HCT116 (cell line): Measurements from ENCODE around the gene ZSWIM8. TPM values are rescaled to one million over a fixed set of nuclear protein-coding genes. Genes with fewer than 3 reads are reported as not detected.

Source experiments
- ATAC-seq: fragments of 200-7000 bp; cut with Tn5 transposase; 2 replicates; pipeline ENCODE4 v1.9.1; 2020; ENCODE audit warnings: mild to moderate bottlenecking, moderate library complexity
- BruUV-seq: library from RNA; stranded (reverse); fragments of 400-500 nt; replicated peaks from 2 replicates; lab custom pipeline; 2021; lab: Mats Ljungman, UMichigan
- CTCF ChIA-PET: fragments of 300-600 bp; sonication (Branson Sonifier 250); formaldehyde crosslinking; loops from one replicate; lab custom pipeline; 2021; ENCODE audit warnings: antibody characterized with exemption; lab: Charles Lee
- POLR2A ChIA-PET: fragments of 300-600, 350-600 bp; sonication (Branson Sonifier 250); formaldehyde crosslinking; loops from one replicate; lab custom pipeline; 2021; ENCODE audit warnings: antibody characterized with exemption; lab: Charles Lee
- RAD21 ChIA-PET, 2 experiments: fragments of 300-600 bp; sonication (Branson Sonifier 250); formaldehyde crosslinking; loops; one replicate each; lab custom pipeline; 2023; ENCODE audit warnings: low total read pairs in 2 of 2; ENCODE audit not compliant: uncharacterized antibody in 2 of 2, unreplicated experiment in 2 of 2, low non-redundant PET in 1 of 2; lab: Charles Lee
- DNase-seq: peaks from one replicate; pipeline ENCODE4 v3.0.0-alpha.2; 2010; ENCODE audit warnings: low read depth, low spot score
- H2AFZ ChIP-seq: fragments of 200-600 bp; shearing (Covaris generic), sonication (generic); 2 replicates; pipeline ENCODE4 v1.6.1; 2017; ENCODE audit warnings: low read depth, mixed run types, mixed read lengths, antibody characterized with exemption, low read length; ENCODE audit not compliant: poor library complexity, severe bottlenecking
- H3K27ac ChIP-seq: 2 replicates; pipeline ENCODE4 v1.5.1; 2012; ENCODE audit warnings: low read depth, low read length
- H3K27me3 ChIP-seq: fragments of 200-600 bp; sonication (generic); 2 replicates; pipeline ENCODE4 v1.6.1; 2016; ENCODE audit warnings: mixed run types, low read length, mixed read lengths; ENCODE audit not compliant: insufficient read depth
- H3K36me3 ChIP-seq, 2 experiments: fragments of 200-500 bp in 1 of 2; fragments of 200-600 bp in 1 of 2; sonication (Bioruptor generic) in 1 of 2; sonication (generic) in 1 of 2; 2 replicates each; pipeline versions ENCODE4 v1.5.1 to v1.6.1; 2014 to 2016; ENCODE audit warnings: low read length in 2 of 2, inconsistent platforms in 1 of 2, mixed read lengths in 1 of 2, mixed run types in 1 of 2; ENCODE audit not compliant: insufficient read depth in 2 of 2, control insufficient read depth in 1 of 2
- H3K4me1 ChIP-seq, 2 experiments: fragments of 200-600 bp in 1 of 2; sonication (generic) in 1 of 2; 2 replicates each; pipeline versions ENCODE4 v1.5.1 to v1.6.1; 2012 to 2017; ENCODE audit warnings: low read length in 2 of 2, inconsistent platforms in 1 of 2, mild to moderate bottlenecking in 1 of 2, mixed read lengths in 1 of 2, mixed run types in 1 of 2, moderate library complexity in 1 of 2; ENCODE audit not compliant: insufficient read depth in 2 of 2, control insufficient read depth in 1 of 2
- H3K4me2 ChIP-seq: fragments of 200-600 bp; sonication (generic); 2 replicates; pipeline ENCODE4 v1.6.1; 2017; ENCODE audit warnings: mixed run types, low read length, mixed read lengths
- H3K4me3 ChIP-seq, 2 experiments: fragments of 200-600 bp in 1 of 2; sonication (generic) in 1 of 2; replicated peaks in 1 of 2; 2 replicates each; pipeline ENCODE4 v1.5.1; 2011 to 2016; ENCODE audit warnings: low read length in 2 of 2, control low read depth in 1 of 2, low read depth in 1 of 2, mild to moderate bottlenecking in 1 of 2, mixed read lengths in 1 of 2, mixed run types in 1 of 2
- H3K79me2 ChIP-seq: fragments of 200-600 bp; sonication (generic); 2 replicates; pipeline ENCODE4 v1.6.1; 2017; ENCODE audit warnings: mild to moderate bottlenecking, mixed run types, low read length, moderate library complexity, mixed read lengths; ENCODE audit not compliant: insufficient read depth
- H3K9ac ChIP-seq: fragments of 200-600 bp; sonication (generic); 2 replicates; pipeline ENCODE4 v1.6.1; 2016; ENCODE audit warnings: low read length, mixed read lengths
- H3K9me2 ChIP-seq: fragments of 200-600 bp; sonication (generic), shearing (Covaris generic); 2 replicates; pipeline ENCODE4 v1.6.1; 2017; ENCODE audit warnings: mixed run types, mild to moderate bottlenecking, moderate library complexity; ENCODE audit not compliant: insufficient read depth
- H3K9me3 ChIP-seq, 2 experiments: fragments of 200-500 bp in 1 of 2; fragments of 200-600 bp in 1 of 2; sonication (Bioruptor generic) in 1 of 2; sonication (generic) in 1 of 2; 2 replicates each; pipeline ENCODE4 v1.6.1; 2014 to 2017; ENCODE audit warnings: low read length in 2 of 2, mixed read lengths in 2 of 2, inconsistent platforms in 1 of 2, low read depth in 1 of 2, mild to moderate bottlenecking in 1 of 2, mixed run types in 1 of 2, moderate library complexity in 1 of 2; ENCODE audit not compliant: control insufficient read depth in 1 of 2, insufficient read depth in 1 of 2
- H4K20me1 ChIP-seq: fragments of 200-600 bp; sonication (generic), shearing (Covaris generic); 2 replicates; pipeline ENCODE4 v1.6.1; 2017; ENCODE audit warnings: mixed run types, mild to moderate bottlenecking, moderate library complexity; ENCODE audit not compliant: insufficient read depth
- ATF3 ChIP-seq: IDR thresholded peaks from 2 replicates; pipeline ENCODE4 v1.6.1; 2012
- CEBPB ChIP-seq: IDR thresholded peaks from 2 replicates; pipeline ENCODE4 v1.6.1; 2012; ENCODE audit warnings: low read depth
- CTCF ChIP-seq, 3 experiments: fragments of 200-600 bp in 1 of 3; sonication (generic) in 1 of 3; IDR thresholded peaks in 2 of 3; conservative IDR thresholded peaks in 1 of 3; 2 replicates each; pipeline ENCODE4 v1.5.1; 2012 to 2017; ENCODE audit warnings: low read depth in 2 of 3, low read length in 2 of 3, antibody characterized with exemption in 1 of 3, borderline replicate concordance in 1 of 3, control low read depth in 1 of 3, mild to moderate bottlenecking in 1 of 3, mixed read lengths in 1 of 3, mixed run types in 1 of 3, moderate library complexity in 1 of 3; ENCODE audit not compliant: insufficient read depth in 1 of 3
- ELF1 ChIP-seq: IDR thresholded peaks from 2 replicates; pipeline ENCODE4 v1.6.1; 2012; ENCODE audit warnings: low read depth, borderline replicate concordance
- EZH2 ChIP-seq: fragments of 200-600 bp; sonication (generic); IDR thresholded peaks from 2 replicates; pipeline ENCODE4 v1.6.1; 2017; ENCODE audit warnings: antibody characterized with exemption, mixed run types
- EZH2phosphoT487 ChIP-seq: fragments of 200-600 bp; IDR thresholded peaks from 2 replicates; pipeline ENCODE4 v1.6.1; 2018; ENCODE audit warnings: antibody characterized with exemption, borderline replicate concordance
- JUND ChIP-seq: IDR thresholded peaks from 2 replicates; pipeline ENCODE4 v1.6.1; 2012
- MAX ChIP-seq: IDR thresholded peaks from 2 replicates; pipeline ENCODE4 v1.6.1; 2012
- POLR2AphosphoS5 ChIP-seq: IDR thresholded peaks from 2 replicates; pipeline ENCODE4 v1.6.1; 2011; ENCODE audit warnings: mild to moderate bottlenecking, low read depth, low read length, moderate library complexity
- RAD21 ChIP-seq: IDR thresholded peaks from 2 replicates; pipeline ENCODE4 v1.6.1; 2012; ENCODE audit warnings: low read depth, mild to moderate bottlenecking
- REST ChIP-seq: IDR thresholded peaks from 2 replicates; pipeline ENCODE4 v1.6.1; 2012; ENCODE audit warnings: low read depth
- SP1 ChIP-seq: IDR thresholded peaks from 2 replicates; pipeline ENCODE4 v1.6.1; 2012; ENCODE audit warnings: low read depth
- ZNF274 ChIP-seq: fragments of 200-500 bp; sonication (Bioruptor generic); IDR thresholded peaks from 2 replicates; pipeline ENCODE4 v1.6.1; 2014; ENCODE audit warnings: mild to moderate bottlenecking, low read depth, low read length, inconsistent platforms
- intact Hi-C: fragments of 100-400 bp; cut with micrococcal nuclease; formaldehyde crosslinking; loops from 2 replicates; pipeline ENCODE4 v1.10.0; 2022
- total RNA-seq: library from RNA; stranded (reverse); gene quantifications from one replicate; pipeline ENCODE4 v1.2.1, GENCODE V29; 2021; ENCODE audit not compliant: unreplicated experiment

The ZSWIM8 gene
- total RNA-seq, 1 experiment from 2014 or later: 49.9 TPM

GRCh38 chr10:73807471-73807870 lies 22.1 kb downstream of the ZSWIM8 start:
- Histone ChIP-seq H3K27me3 (no peaks in the 10 kb centered on the region), H3K27ac (no peak overlapping the region), H2AFZ (no peak overlapping the region), H4K20me1 (no peaks in the 10 kb centered on the region), H3K4me3 (no peak overlapping the region), H3K4me2 (no peak overlapping the region), H3K79me2 (peaks cover 5% of the 10 kb centered on the region; the same call in 1 of the 2 replicates), H3K9me3 (no peaks in the 10 kb centered on the region), H3K36me3 (peaks cover 11 to 22% of the 10 kb centered on the region in 2 experiments; a peak in 3 of 4 replicates), H3K9me2 (no peaks in the 10 kb centered on the region), H3K9ac (no peak overlapping the region), H3K4me1 (peaks cover 4 to 22% of the 10 kb centered on the region in 2 experiments; a peak in 3 of 4 replicates)
- ChIA-PET CTCF (no interaction called here), POLR2A (no interaction called here), RAD21 (no interaction called here)
- intact Hi-C loops: no loop called here
- DNase-seq (no peak), ATAC-seq (no peak)
- BruUV-seq: no TSS peak
- no peak for TF ChIP-seq EZH2phosphoT487
- no peak for TF ChIP-seq MAX
- TF ChIP-seq SP1: no peak
- no peak for TF ChIP-seq ELF1
- TF ChIP-seq, all 23 proteins: peak for 0

- ATAC-seq (no peak), DNase-seq (no peak)
- TF ChIP-seq JUND (no peak), CEBPB (no peak), REST (no peak), RAD21 (no peak), ZNF274 (no peak), POLR2AphosphoS5 (no peak), ATF3 (no peak), ELF1 (no peak), EZH2phosphoT487 (no peak), EZH2 (no peak), CTCF (IDR thresholded peaks at IDR 0.05 in 2 of 3, conservative IDR thresholded peaks at IDR 0.05 in 1 of 3; ENCODE audit: borderline replicate concordance in 1 of 3, insufficient read depth in 1 of 3, low read depth in 2 of 3, low read length in 2 of 3) (no peak)
- peaks cover 4 to 26% of the 10 kb centered on the region in 2 experiments; a peak in 3 of 4 replicates for H3K4me1 ChIP-seq
- peaks cover 9 to 20% of the 10 kb centered on the region in 2 experiments; a peak in 3 of 4 replicates for H3K36me3 ChIP-seq
- no peak overlapping the region for H2AFZ ChIP-seq
- BruUV-seq: no TSS peak
- H3K9me3 ChIP-seq: no peaks in the 10 kb centered on the region
- ChIA-PET RAD21 (no interaction called here), POLR2A (no interaction called here), CTCF (no interaction called here)
- no peaks in the 10 kb centered on the region for H3K9me2 ChIP-seq
- H4K20me1 ChIP-seq: no peaks in the 10 kb centered on the region
- intact Hi-C loops: no loop called here
- no peak overlapping the region for H3K4me2 ChIP-seq
- no peak overlapping the region for H3K27ac ChIP-seq
- peaks cover 5% of the 10 kb centered on the region; the same call in 1 of the 2 replicates for H3K79me2 ChIP-seq
- H3K9ac ChIP-seq: no peak overlapping the region
- H3K4me3 ChIP-seq: no peak overlapping the region
- H3K27me3 ChIP-seq: no peaks in the 10 kb centered on the region
These were observed 22.8 kb downstream of the ZSWIM8 start for GRCh38 chr10:73808021-73808815.
